Endothelial cell of umbilical vein (primary cell): ENCODE measurements around the gene GALNT9. TPM values are rescaled to one million over a fixed set of nuclear protein-coding genes. Genes with fewer than 3 reads are reported as not detected.

Experiments
- BruUV-seq: library from RNA; stranded (reverse); fragments of 400-500 nt; replicated peaks from 2 replicates; lab custom pipeline; 2021; lab: Mats Ljungman, UMichigan
- CTCF ChIA-PET: fragments of 300-600, 350-600 bp; sonication (Branson Sonifier 250); formaldehyde crosslinking; loops from one replicate; lab custom pipeline; 2021; ENCODE audit warnings: antibody characterized with exemption, inconsistent platforms; lab: Charles Lee
- POLR2A ChIA-PET: fragments of 300-600, 350-600 bp; sonication (Branson Sonifier 250); formaldehyde crosslinking; loops from one replicate; lab custom pipeline; 2021; ENCODE audit warnings: antibody characterized with exemption, inconsistent platforms; lab: Charles Lee
- DNase-seq: peaks from one replicate; pipeline ENCODE4 v3.0.0-alpha.2; 2011; ENCODE audit warnings: low read depth, low spot score
- FAIRE-seq: peaks from 2 replicates; lab custom pipeline; 2011; peaks lifted over from hg19 to GRCh38; lab: Jason Lieb, UNC
- H2AFZ ChIP-seq: 2 replicates; pipeline ENCODE4 v1.6.0; 2012; ENCODE audit warnings: low read depth, low read length, control low read depth, inconsistent platforms
- H3K27ac ChIP-seq: 2 replicates; pipeline ENCODE4 v1.5.1; 2011; ENCODE audit warnings: low read depth, mild to moderate bottlenecking, control low read depth, low read length, moderate library complexity; ENCODE audit not compliant: insufficient read depth
- H3K27me3 ChIP-seq, 2 experiments: 2 replicates each; pipeline versions ENCODE4 v1.6.0 to v1.6.1; 2011; ENCODE audit warnings: low read length in 2 of 2, mixed read lengths in 1 of 2; ENCODE audit not compliant: control insufficient read depth in 2 of 2, insufficient read depth in 2 of 2
- H3K36me3 ChIP-seq, 2 experiments: 2 replicates in 1 of 2; 3 replicates in 1 of 2; pipeline ENCODE4 v1.5.1; 2011; ENCODE audit warnings: low read length in 2 of 2, mild to moderate bottlenecking in 1 of 2, moderate library complexity in 1 of 2; ENCODE audit not compliant: control insufficient read depth in 2 of 2, insufficient read depth in 2 of 2; ENCODE audit errors: extremely low read depth in 1 of 2
- H3K4me1 ChIP-seq: 3 replicates; pipeline ENCODE4 v1.5.1; 2011; ENCODE audit warnings: mild to moderate bottlenecking, low read length; ENCODE audit not compliant: control insufficient read depth, insufficient read depth; ENCODE audit errors: extremely low read depth
- H3K4me2 ChIP-seq: 2 replicates; pipeline ENCODE4 v1.6.1; 2011; ENCODE audit warnings: low read length, control low read depth, mixed read lengths; ENCODE audit not compliant: insufficient read depth
- H3K4me3 ChIP-seq, 3 experiments: fragments of 200-600 bp in 1 of 3; sonication (generic), shearing (Covaris generic) in 1 of 3; replicated peaks in 1 of 3; 2 replicates each; pipeline ENCODE4 v1.5.1; 2011 to 2016; ENCODE audit warnings: control low read depth in 3 of 3, low read length in 3 of 3, mild to moderate bottlenecking in 2 of 3, inconsistent platforms in 1 of 3, low read depth in 1 of 3, moderate library complexity in 1 of 3; ENCODE audit not compliant: insufficient read depth in 1 of 3
- H3K79me2 ChIP-seq: 2 replicates; pipeline ENCODE4 v1.6.0; 2012; ENCODE audit warnings: low read length, inconsistent platforms; ENCODE audit not compliant: control insufficient read depth, insufficient read depth
- H3K9ac ChIP-seq: replicated peaks from 2 replicates; pipeline ENCODE3; 2011; ENCODE audit warnings: low read length, control low read depth; ENCODE audit not compliant: insufficient read depth; ENCODE audit errors: extremely low read depth
- H3K9me1 ChIP-seq: replicated peaks from 3 replicates; pipeline ENCODE4 v1.6.0; 2011; ENCODE audit warnings: mild to moderate bottlenecking, low read length; ENCODE audit not compliant: control insufficient read depth, insufficient read depth; ENCODE audit errors: extremely low read depth
- H3K9me3 ChIP-seq: replicated peaks from 2 replicates; pipeline ENCODE4 v1.5.1; 2012; ENCODE audit warnings: low read length, inconsistent platforms; ENCODE audit not compliant: control insufficient read depth, insufficient read depth
- H4K20me1 ChIP-seq: replicated peaks from 2 replicates; pipeline ENCODE3; 2011; ENCODE audit warnings: mild to moderate bottlenecking, low read length; ENCODE audit not compliant: control insufficient read depth, insufficient read depth; ENCODE audit errors: extremely low read depth
- EZH2 ChIP-seq: IDR thresholded peaks from 2 replicates; pipeline ENCODE4 v1.6.1; 2012; ENCODE audit warnings: borderline replicate concordance, low read depth, mild to moderate bottlenecking, moderate library complexity, low read length, inconsistent platforms; ENCODE audit not compliant: severe bottlenecking
- FOS ChIP-seq: IDR thresholded peaks from 2 replicates; pipeline ENCODE4 v1.6.1; 2011; ENCODE audit warnings: mild to moderate bottlenecking, low read length, moderate library complexity, borderline replicate concordance; ENCODE audit not compliant: insufficient read depth
- GATA2 ChIP-seq: IDR thresholded peaks from 2 replicates; pipeline ENCODE4 v1.7.0; 2011; ENCODE audit warnings: low read depth, mild to moderate bottlenecking, moderate library complexity, mixed read lengths, low read length; ENCODE audit not compliant: insufficient read length, insufficient read depth
- JUN ChIP-seq: IDR thresholded peaks from 2 replicates; pipeline ENCODE4 v1.6.1; 2011; ENCODE audit warnings: borderline replicate concordance, low read depth; ENCODE audit not compliant: insufficient read length, insufficient read depth
- MYC ChIP-seq: IDR thresholded peaks from one replicate; pipeline ENCODE4 v1.6.1; 2011; ENCODE audit warnings: mild to moderate bottlenecking, low read depth, low read length
- POLR2A ChIP-seq: IDR thresholded peaks from 2 replicates; pipeline ENCODE4 v1.6.1; 2012; ENCODE audit warnings: low read depth, mild to moderate bottlenecking, control low read depth, low read length
- POLR2AphosphoS5 ChIP-seq: IDR thresholded peaks from 2 replicates; pipeline ENCODE4 v1.6.1; 2012; ENCODE audit warnings: low read depth, mild to moderate bottlenecking, control low read depth, low read length, moderate library complexity; ENCODE audit not compliant: insufficient read depth
- dilution Hi-C: fragments of 300-500 bp; cut with MboI; formaldehyde crosslinking; loops from one replicate; pipeline ENCODE4 v1.15.0; 2019; ENCODE audit warnings: low sequenced_read_pairs; ENCODE audit not compliant: extremely low pct_ligation_motif_present
- intact Hi-C: fragments of 100-400 bp; cut with micrococcal nuclease; formaldehyde crosslinking; loops from one replicate; pipeline ENCODE4 v1.10.0; 2022
- polyA plus RNA-seq, 4 experiments: library from polyadenylated mRNA; depleted of rRNA in 3 of 4; stranded (reverse) in 3 of 4; unstranded in 1 of 4; fragments of >200 nt; gene quantifications; 2 replicates each; pipeline versions ENCODE4 v1.2.1 to v1.2.3, GENCODE V29; 2011 to 2012; ENCODE audit warnings: missing spikeins in 1 of 4
- total RNA-seq: library from RNA; stranded (reverse); gene quantifications from 2 replicates; pipeline ENCODE4 v1.2.3, GENCODE V29; 2021
- TF ChIP-seq, protein P1 (sequence below), 2 donors: IDR thresholded peaks; 1 replicate in 1 of 2; 2 replicates in 1 of 2; pipeline ENCODE4 v1.5.1; 2011; ENCODE audit warnings: low read length in 2 of 2, mild to moderate bottlenecking in 2 of 2, moderate library complexity in 2 of 2, control low read depth in 1 of 2, inconsistent platforms in 1 of 2, low read depth in 1 of 2; ENCODE audit not compliant: insufficient read depth in 1 of 2; ENCODE audit errors: extremely low read depth in 1 of 2
- TF ChIP-seq, protein P2 (sequence below): IDR thresholded peaks from 2 replicates; pipeline ENCODE4 v1.6.1; 2011; ENCODE audit not compliant: insufficient read depth, insufficient read length

The GALNT9 gene
- total and polyA plus RNA-seq, 2 donors (not counting 3 experiments of a cell fraction or from before 2014, with no cell fraction given), result 0.14 to 0.73 TPM

DNA sequence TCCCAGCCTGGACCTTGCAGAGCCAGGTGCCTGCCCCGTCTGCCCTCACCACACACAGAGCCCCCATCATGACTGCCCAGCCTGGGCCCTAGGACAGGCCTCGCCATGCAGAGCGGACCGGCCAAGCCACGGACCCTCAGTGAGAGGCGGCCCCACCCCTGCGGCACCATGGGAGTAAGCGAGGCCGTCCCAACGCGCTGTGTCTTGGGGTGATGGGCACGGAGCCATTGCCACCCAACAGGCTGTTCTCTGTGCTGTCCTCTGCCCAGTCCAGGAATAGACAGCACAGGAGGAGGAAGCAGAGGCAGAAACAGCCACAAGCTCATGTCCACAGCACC lies 39.2 kb downstream of the GALNT9 start:
- H3K36me3 ChIP-seq, result no peaks in the 10 kb centered on the region
- H2AFZ ChIP-seq, result no peak overlapping the region
- dilution Hi-C loops, result no loop called here
- H3K9me1 ChIP-seq, result no peaks in the 10 kb centered on the region
- no peak overlapping the region for H3K4me3 ChIP-seq
- no peaks in the 10 kb centered on the region for H4K20me1 ChIP-seq
- POLR2A ChIA-PET, result no interaction called here
- TF ChIP-seq POLR2AphosphoS5 (no peak), EZH2 (no peak), FOS (no peak), MYC (no peak), GATA2 (no peak), JUN (no peak), POLR2A (no peak)
- TF ChIP-seq, protein P1, sequence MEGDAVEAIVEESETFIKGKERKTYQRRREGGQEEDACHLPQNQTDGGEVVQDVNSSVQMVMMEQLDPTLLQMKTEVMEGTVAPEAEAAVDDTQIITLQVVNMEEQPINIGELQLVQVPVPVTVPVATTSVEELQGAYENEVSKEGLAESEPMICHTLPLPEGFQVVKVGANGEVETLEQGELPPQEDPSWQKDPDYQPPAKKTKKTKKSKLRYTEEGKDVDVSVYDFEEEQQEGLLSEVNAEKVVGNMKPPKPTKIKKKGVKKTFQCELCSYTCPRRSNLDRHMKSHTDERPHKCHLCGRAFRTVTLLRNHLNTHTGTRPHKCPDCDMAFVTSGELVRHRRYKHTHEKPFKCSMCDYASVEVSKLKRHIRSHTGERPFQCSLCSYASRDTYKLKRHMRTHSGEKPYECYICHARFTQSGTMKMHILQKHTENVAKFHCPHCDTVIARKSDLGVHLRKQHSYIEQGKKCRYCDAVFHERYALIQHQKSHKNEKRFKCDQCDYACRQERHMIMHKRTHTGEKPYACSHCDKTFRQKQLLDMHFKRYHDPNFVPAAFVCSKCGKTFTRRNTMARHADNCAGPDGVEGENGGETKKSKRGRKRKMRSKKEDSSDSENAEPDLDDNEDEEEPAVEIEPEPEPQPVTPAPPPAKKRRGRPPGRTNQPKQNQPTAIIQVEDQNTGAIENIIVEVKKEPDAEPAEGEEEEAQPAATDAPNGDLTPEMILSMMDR (IDR thresholded peaks at IDR 0.05; ENCODE audit: extremely low read depth in 1 of 2, insufficient read depth in 1 of 2, low read depth in 1 of 2, low read length in 2 of 2), result no peak
- TF ChIP-seq, protein P2, sequence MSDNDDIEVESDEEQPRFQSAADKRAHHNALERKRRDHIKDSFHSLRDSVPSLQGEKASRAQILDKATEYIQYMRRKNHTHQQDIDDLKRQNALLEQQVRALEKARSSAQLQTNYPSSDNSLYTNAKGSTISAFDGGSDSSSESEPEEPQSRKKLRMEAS, result no peak
- no peaks in the 10 kb centered on the region for H3K9me3 ChIP-seq
- DNase-seq, result no peak
- CTCF ChIA-PET, result no interaction called here
- no peaks in the 10 kb centered on the region for H3K27me3 ChIP-seq
- H3K4me2 ChIP-seq, result no peak overlapping the region
- H3K27ac ChIP-seq, result no peak overlapping the region
- H3K4me1 ChIP-seq, result no peaks in the 10 kb centered on the region
- H3K9ac ChIP-seq, result no peak overlapping the region
- H3K79me2 ChIP-seq, result no peaks in the 10 kb centered on the region
- FAIRE-seq, result no peak
- intact Hi-C loops, result no loop called here
- BruUV-seq, result no TSS peak
